PC-9 (cell line): Measurements from ENCODE around the gene BCDIN3D. TPM values are rescaled to one million over a fixed set of nuclear protein-coding genes. Genes with fewer than 3 reads are reported as not detected.

Experiments
- BruUV-seq: library from RNA; stranded (reverse); fragments of 400-500 nt; replicated peaks from 2 replicates; lab custom pipeline; 2021; lab: Mats Ljungman, UMichigan
- CTCF ChIA-PET: fragments of 300-600 bp; sonication (Branson Sonifier 250); formaldehyde crosslinking; loops from one replicate; lab custom pipeline; 2022; ENCODE audit warnings: antibody characterized with exemption; lab: Charles Lee
- POLR2A ChIA-PET: fragments of 300-600 bp; sonication (Branson Sonifier 250); formaldehyde crosslinking; loops from one replicate; lab custom pipeline; 2022; ENCODE audit warnings: antibody characterized with exemption; ENCODE audit not compliant: unreplicated experiment; lab: Charles Lee
- DNase-seq, 2 experiments: peaks; one replicate each; pipeline versions ENCODE4 v3.0.0 to v3.0.0-alpha.2; 2015 to 2022; ENCODE audit warnings: mixed read lengths in 1 of 2
- H2AFZ ChIP-seq: fragments of 200-600 bp; sonication (generic); 2 replicates; pipeline ENCODE4 v1.8.1; 2017; ENCODE audit warnings: antibody characterized with exemption
- H3F3A ChIP-seq: fragments of 200-600 bp; sonication (generic); 2 replicates; pipeline ENCODE4 v1.8.1; 2017; ENCODE audit warnings: antibody characterized with exemption, mild to moderate bottlenecking, low read depth; ENCODE audit not compliant: insufficient read depth
- H3K27ac ChIP-seq: fragments of 200-600 bp; sonication (generic); 2 replicates; pipeline ENCODE4 v1.6.1; 2016; ENCODE audit warnings: mixed run types
- H3K27me3 ChIP-seq: fragments of 200-600 bp; sonication (generic); 2 replicates; pipeline ENCODE4 v1.6.1; 2016; ENCODE audit warnings: low read depth, mixed run types; ENCODE audit not compliant: insufficient read depth
- H3K36me3 ChIP-seq: fragments of 200-600 bp; sonication (generic); 2 replicates; pipeline ENCODE4 v1.6.1; 2016; ENCODE audit warnings: low read depth, mixed run types
- H3K4me1 ChIP-seq: fragments of 200-600 bp; sonication (generic); replicated peaks from 2 replicates; pipeline ENCODE4 v1.6.1; 2016; ENCODE audit warnings: mixed run types; ENCODE audit not compliant: insufficient read depth
- H3K4me2 ChIP-seq: fragments of 200-600 bp; sonication (generic); 2 replicates; pipeline ENCODE4 v1.6.1; 2017; ENCODE audit warnings: mixed run types
- H3K4me3 ChIP-seq: fragments of 200-600 bp; sonication (generic); 2 replicates; pipeline ENCODE4 v1.6.1; 2016; ENCODE audit warnings: mixed run types
- H3K79me2 ChIP-seq: fragments of 200-600 bp; sonication (generic); 2 replicates; pipeline ENCODE4 v1.6.1; 2017; ENCODE audit warnings: low read depth, mixed run types
- H3K9me2 ChIP-seq: fragments of 200-600 bp; sonication (generic); 2 replicates; pipeline ENCODE4 v1.8.1; 2017; ENCODE audit warnings: mild to moderate bottlenecking; ENCODE audit not compliant: insufficient read depth
- H3K9me3 ChIP-seq: fragments of 200-600 bp; sonication (generic); 2 replicates; pipeline ENCODE4 v1.8.1; 2016; ENCODE audit warnings: low read depth; ENCODE audit not compliant: insufficient read depth
- H4K20me1 ChIP-seq: fragments of 200-600 bp; sonication (generic); 2 replicates; pipeline ENCODE4 v1.8.1; 2017; ENCODE audit not compliant: insufficient read depth
- CTCF ChIP-seq: fragments of 200-600 bp; sonication (generic); conservative IDR thresholded peaks from 2 replicates; pipeline ENCODE4 v1.6.1; 2017; ENCODE audit warnings: mixed run types, antibody characterized with exemption, mild to moderate bottlenecking, moderate library complexity
- EZH2 ChIP-seq: fragments of 200-600 bp; sonication (generic); IDR thresholded peaks from 2 replicates; pipeline ENCODE4 v1.8.0; 2017; ENCODE audit warnings: antibody characterized with exemption, low read depth
- intact Hi-C: fragments of 100-400 bp; cut with micrococcal nuclease; formaldehyde crosslinking; loops from one replicate; pipeline ENCODE4 v1.10.0; 2022; ENCODE audit not compliant: unreplicated experiment
- total RNA-seq: library from RNA; stranded (reverse); gene quantifications from 2 replicates; pipeline ENCODE4 v1.2.3, GENCODE V29; 2021

Gene BCDIN3D
- total RNA-seq, 1 experiment from 2014 or later: 4.7 TPM

- Histone ChIP-seq H3K9me2 (no peaks in the 10 kb centered on the region), H3K9me3 (no peaks in the 10 kb centered on the region), H4K20me1 (peaks cover 7% of the 10 kb centered on the region), H3K79me2 (0 out of 2 replicates have a peak, but pooled peaks cover 3% of the 10 kb centered on the region), H3K4me2 (no peak overlapping the region), H3K27ac (no peak overlapping the region), H3K4me1 (no peaks in the 10 kb centered on the region; the same call in 1 of the 2 replicates), H3K36me3 (no peaks in the 10 kb centered on the region), H3F3A (no peaks in the 10 kb centered on the region), H3K27me3 (no peaks in the 10 kb centered on the region), H3K4me3 (no peak overlapping the region), H2AFZ (no peak overlapping the region)
- DNase-seq: no peak
- BruUV-seq: no TSS peak
- intact Hi-C loops: no loop called here
- TF ChIP-seq CTCF (no peak), EZH2 (no peak)
- ChIA-PET CTCF (no interaction called here), POLR2A (interaction anchor here (0.6 kb wide), 1 partner anchor 147 kb away, joined by 5 read pairs; no protein-coding TSS in a partner anchor)
Measured at GRCh38 chr12:49818241-49818895, 24.5 kb downstream of the BCDIN3D start.

GRCh38 chr12:49813131-49813530 is 29.8 kb downstream of the BCDIN3D start:
- ChIA-PET CTCF (no interaction called here), POLR2A (no interaction called here)
- BruUV-seq: no TSS peak
- H3K27ac ChIP-seq: no peak overlapping the region
- H3K4me2 ChIP-seq: no peak overlapping the region
- no peaks in the 10 kb centered on the region for H3K4me1 ChIP-seq
- H3K9me3 ChIP-seq: no peaks in the 10 kb centered on the region
- DNase-seq: no peak
- no peaks in the 10 kb centered on the region for H4K20me1 ChIP-seq
- H2AFZ ChIP-seq: no peak overlapping the region
- intact Hi-C loops: no loop called here
- no peaks in the 10 kb centered on the region for H3K36me3 ChIP-seq
- no peak for TF ChIP-seq CTCF
- no peak for TF ChIP-seq EZH2
- no peaks in the 10 kb centered on the region for H3F3A ChIP-seq
- H3K27me3 ChIP-seq: no peaks in the 10 kb centered on the region
- no peaks in the 10 kb centered on the region for H3K9me2 ChIP-seq
- no peak overlapping the region for H3K4me3 ChIP-seq
- H3K79me2 ChIP-seq: no peaks in the 10 kb centered on the region

- Histone ChIP-seq H3K4me1 (no peaks in the 10 kb centered on the region), H3F3A (no peaks in the 10 kb centered on the region), H3K4me3 (no peak overlapping the region), H3K9me2 (no peaks in the 10 kb centered on the region), H3K27me3 (no peaks in the 10 kb centered on the region), H3K27ac (no peak overlapping the region), H3K4me2 (no peak overlapping the region), H3K36me3 (no peaks in the 10 kb centered on the region), H3K79me2 (no peaks in the 10 kb centered on the region), H4K20me1 (peaks cover under 1% of the 10 kb centered on the region; the same call in 1 of the 2 replicates), H2AFZ (no peak overlapping the region), H3K9me3 (no peaks in the 10 kb centered on the region)
- ChIA-PET CTCF (interaction anchor here (0.5 kb wide), 1 partner anchor 702 kb away, joined by 5 read pairs; no protein-coding TSS in a partner anchor), POLR2A (no interaction called here)
- intact Hi-C loops: no loop called here
- no peak for DNase-seq
- TF ChIP-seq CTCF: no peak
- no peak for TF ChIP-seq EZH2
- no TSS peak for BruUV-seq
Measured at GRCh38 chr12:49811961-49812401, 30.9 kb downstream of the BCDIN3D start.
